Natural killer cell (primary cell): Measurements from ENCODE around the gene CALN1. TPM values are rescaled to one million over a fixed set of nuclear protein-coding genes. Genes with fewer than 3 reads are reported as not detected.

Experiments used
- ATAC-seq, 3 donors: fragments of 150-1000 bp in 2 of 3; fragments of 200-7000 bp in 1 of 3; cut with Tn5 transposase; 1 replicate in 1 of 3; 2 replicates in 2 of 3; pipeline ENCODE4 v1.10.0; 2021; ENCODE audit warnings: mild to moderate bottlenecking in 2 of 3, moderate library complexity in 2 of 3
- DNase-seq, 2 donors: peaks; one replicate each; pipeline versions ENCODE4 v3.0.0 to v3.0.0-alpha.2; 2013 to 2021; ENCODE audit warnings: mixed read lengths in 1 of 2
- H3K27ac ChIP-seq: one replicate; pipeline ENCODE4 v1.5.1; 2013; ENCODE audit warnings: mild to moderate bottlenecking, low read length
- H3K27me3 ChIP-seq: one replicate; pipeline ENCODE4 v1.6.1; 2013; ENCODE audit warnings: low read length; ENCODE audit not compliant: control insufficient read depth, insufficient read depth
- H3K36me3 ChIP-seq: one replicate; pipeline ENCODE4 v1.6.1; 2013; ENCODE audit warnings: low read length; ENCODE audit not compliant: control insufficient read depth, insufficient read depth
- H3K4me1 ChIP-seq: one replicate; pipeline ENCODE4 v1.6.1; 2013; ENCODE audit warnings: low read length; ENCODE audit not compliant: control insufficient read depth, insufficient read depth
- H3K4me3 ChIP-seq: one replicate; pipeline ENCODE4 v1.5.1; 2013; ENCODE audit warnings: low read length
- H3K9me3 ChIP-seq: one replicate; pipeline ENCODE4 v1.6.1; 2013; ENCODE audit warnings: low read length; ENCODE audit not compliant: control insufficient read depth, insufficient read depth
- H3K27ac Mint-ChIP-seq, 2 donors: one replicate each; pipeline ENCODE4 v1.8.0; 2022; ENCODE audit warnings: mild to moderate bottlenecking in 2 of 2, mixed read lengths in 2 of 2, moderate library complexity in 1 of 2
- H3K27me3 Mint-ChIP-seq, 2 donors: one replicate each; pipeline ENCODE4 v1.8.0; 2022; ENCODE audit warnings: low read depth in 2 of 2, mixed read lengths in 2 of 2
- H3K36me3 Mint-ChIP-seq: one replicate; pipeline ENCODE4 v1.8.0; 2022; ENCODE audit warnings: mixed read lengths
- H3K4me1 Mint-ChIP-seq, 2 donors: one replicate each; pipeline ENCODE4 v1.8.0; 2022; ENCODE audit warnings: mixed read lengths in 2 of 2
- H3K4me3 Mint-ChIP-seq: one replicate; pipeline ENCODE4 v1.8.0; 2022; ENCODE audit warnings: mild to moderate bottlenecking, moderate library complexity, mixed read lengths
- H3K9me3 Mint-ChIP-seq, 2 donors: one replicate each; pipeline ENCODE4 v1.8.0; 2022; ENCODE audit warnings: mixed read lengths in 2 of 2
- WGBS: methylation state at CpG from one replicate; pipeline ENCODE4 v1.1.7; 2013; ENCODE audit warnings: missing lambda C conversion rate; ENCODE audit not compliant: insufficient coverage; 5-methylcytosine and 5-hydroxymethylcytosine counted together
- intact Hi-C: fragments of 100-400 bp; cut with micrococcal nuclease; formaldehyde crosslinking; loops from one replicate; pipeline ENCODE4 v1.14.2; 2022
- total RNA-seq, 4 donors: library from RNA; stranded (reverse); fragments of 120-200 nt in 1 of 4; gene quantifications; one replicate each; pipeline versions ENCODE4 v1.2.3 to v1.2.4, GENCODE V29; 2013 to 2022
- TF ChIP-seq, protein P1 (sequence below): fragments of 200-600 bp; IDR thresholded peaks from one replicate; pipeline ENCODE4 v1.8.0; 2022; ENCODE audit warnings: antibody characterized with exemption

Gene CALN1
- total RNA-seq, 3 donors from 2014 or later (not counting 1 experiment from before 2014, with no cell fraction given) = 0.18 TPM; not detected in 2

GRCh38 chr7:72023926-72024325 is 388.2 kb downstream of the CALN1 start:
- peaks cover 6 to 10% of the 10 kb centered on the region in 2 donors for H3K9me3 Mint-ChIP-seq
- no peak overlapping the region for H3K4me3 Mint-ChIP-seq
- H3K27me3 Mint-ChIP-seq = no peaks in the 10 kb centered on the region
- Histone ChIP-seq H3K27me3 (no peaks in the 10 kb centered on the region), H3K36me3 (no peaks in the 10 kb centered on the region), H3K9me3 (no peaks in the 10 kb centered on the region), H3K4me3 (no peak overlapping the region), H3K4me1 (no peaks in the 10 kb centered on the region), H3K27ac (no peak overlapping the region)
- H3K36me3 Mint-ChIP-seq = no peaks in the 10 kb centered on the region
- intact Hi-C loops = no loop called here
- DNase-seq = no peak
- no peak overlapping the region for H3K27ac Mint-ChIP-seq
- ATAC-seq = no peak
- 96% methylated on average over 4 of the region's 4 CpGs for WGBS
- TF ChIP-seq, protein P1, sequence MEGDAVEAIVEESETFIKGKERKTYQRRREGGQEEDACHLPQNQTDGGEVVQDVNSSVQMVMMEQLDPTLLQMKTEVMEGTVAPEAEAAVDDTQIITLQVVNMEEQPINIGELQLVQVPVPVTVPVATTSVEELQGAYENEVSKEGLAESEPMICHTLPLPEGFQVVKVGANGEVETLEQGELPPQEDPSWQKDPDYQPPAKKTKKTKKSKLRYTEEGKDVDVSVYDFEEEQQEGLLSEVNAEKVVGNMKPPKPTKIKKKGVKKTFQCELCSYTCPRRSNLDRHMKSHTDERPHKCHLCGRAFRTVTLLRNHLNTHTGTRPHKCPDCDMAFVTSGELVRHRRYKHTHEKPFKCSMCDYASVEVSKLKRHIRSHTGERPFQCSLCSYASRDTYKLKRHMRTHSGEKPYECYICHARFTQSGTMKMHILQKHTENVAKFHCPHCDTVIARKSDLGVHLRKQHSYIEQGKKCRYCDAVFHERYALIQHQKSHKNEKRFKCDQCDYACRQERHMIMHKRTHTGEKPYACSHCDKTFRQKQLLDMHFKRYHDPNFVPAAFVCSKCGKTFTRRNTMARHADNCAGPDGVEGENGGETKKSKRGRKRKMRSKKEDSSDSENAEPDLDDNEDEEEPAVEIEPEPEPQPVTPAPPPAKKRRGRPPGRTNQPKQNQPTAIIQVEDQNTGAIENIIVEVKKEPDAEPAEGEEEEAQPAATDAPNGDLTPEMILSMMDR = no peak
- no peaks in the 10 kb centered on the region for H3K4me1 Mint-ChIP-seq

DNA sequence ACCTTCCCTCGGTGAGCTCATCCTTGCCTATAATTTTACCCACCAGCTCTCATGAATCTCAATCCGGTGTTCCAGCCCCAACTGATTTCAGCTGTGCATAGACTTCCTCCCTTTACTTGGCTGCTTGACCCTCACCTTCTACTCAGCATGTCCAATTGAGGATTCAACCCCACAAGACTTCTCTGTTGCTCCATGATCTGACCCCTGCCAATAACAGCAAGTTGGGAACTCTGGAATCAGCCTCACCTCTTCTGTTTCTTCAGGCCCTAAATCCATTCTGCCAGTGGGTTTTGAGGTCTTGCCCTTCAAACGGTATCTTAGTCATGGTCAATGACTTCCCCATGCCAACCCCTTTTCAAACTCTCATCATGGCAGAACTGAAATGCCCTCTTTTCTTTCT is 390.4 kb downstream of the CALN1 start:
- no peak overlapping the region for H3K27ac Mint-ChIP-seq
- no peak overlapping the region for H3K4me3 ChIP-seq
- H3K27ac ChIP-seq = no peak overlapping the region
- ATAC-seq = no peak
- WGBS = 84% methylated on average over 3 of the region's 3 CpGs
- TF ChIP-seq, protein P1 = no peak
- no peaks in the 10 kb centered on the region for H3K4me1 ChIP-seq
- DNase-seq = no peak
- no peaks in the 10 kb centered on the region for H3K36me3 ChIP-seq
- no peaks in the 10 kb centered on the region for H3K27me3 ChIP-seq
- intact Hi-C loops = no loop called here
- no peaks in the 10 kb centered on the region for H3K36me3 Mint-ChIP-seq
- H3K4me3 Mint-ChIP-seq = no peak overlapping the region
- H3K27me3 Mint-ChIP-seq = no peaks in the 10 kb centered on the region
- peaks cover 6 to 10% of the 10 kb centered on the region in 2 donors for H3K9me3 Mint-ChIP-seq
- no peaks in the 10 kb centered on the region for H3K4me1 Mint-ChIP-seq
- no peaks in the 10 kb centered on the region for H3K9me3 ChIP-seq

DNA sequence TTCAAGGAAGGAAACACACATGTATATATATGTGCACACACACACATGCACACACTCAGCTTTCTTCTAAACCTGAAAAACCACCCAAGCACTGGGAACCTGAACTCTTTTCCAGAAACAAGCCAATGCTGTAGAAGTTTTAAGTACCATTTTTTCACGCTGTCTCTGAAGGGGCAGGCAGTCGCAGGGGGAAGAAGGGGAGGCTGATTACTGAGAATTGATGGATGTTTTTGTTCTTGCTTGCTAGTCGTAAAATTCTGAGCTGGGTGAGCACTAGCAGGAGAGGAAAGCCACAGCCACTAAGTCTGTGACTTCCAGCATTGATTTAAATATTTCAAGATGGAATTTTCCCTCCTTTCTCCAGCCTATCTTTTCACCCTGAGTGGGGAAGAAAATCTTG is 391.8 kb downstream of the CALN1 start:
- Histone ChIP-seq H3K4me1 (no peaks in the 10 kb centered on the region), H3K36me3 (no peaks in the 10 kb centered on the region), H3K9me3 (no peaks in the 10 kb centered on the region), H3K27ac (no peak overlapping the region), H3K27me3 (no peaks in the 10 kb centered on the region), H3K4me3 (no peak overlapping the region)
- peaks cover 6 to 10% of the 10 kb centered on the region in 2 donors for H3K9me3 Mint-ChIP-seq
- H3K4me3 Mint-ChIP-seq = no peak overlapping the region
- H3K36me3 Mint-ChIP-seq = no peaks in the 10 kb centered on the region
- WGBS = 86% methylated on average over 3 of the region's 3 CpGs
- ATAC-seq = no peak
- intact Hi-C loops = no loop called here
- H3K4me1 Mint-ChIP-seq = no peaks in the 10 kb centered on the region
- no peaks in the 10 kb centered on the region for H3K27me3 Mint-ChIP-seq
- TF ChIP-seq, protein P1 = no peak
- no peak for DNase-seq
- no peak overlapping the region for H3K27ac Mint-ChIP-seq

GRCh38 chr7:72019436-72019835 is 392.7 kb downstream of the CALN1 start:
- Histone ChIP-seq H3K36me3 (no peaks in the 10 kb centered on the region), H3K4me1 (no peaks in the 10 kb centered on the region), H3K27ac (no peak overlapping the region), H3K4me3 (no peak overlapping the region), H3K27me3 (no peaks in the 10 kb centered on the region), H3K9me3 (no peaks in the 10 kb centered on the region)
- intact Hi-C loops = no loop called here
- H3K36me3 Mint-ChIP-seq = no peaks in the 10 kb centered on the region
- DNase-seq (no peak), ATAC-seq (no peak)
- peaks cover 6 to 10% of the 10 kb centered on the region in 2 donors for H3K9me3 Mint-ChIP-seq
- no peaks in the 10 kb centered on the region for H3K27me3 Mint-ChIP-seq
- H3K27ac Mint-ChIP-seq = no peak overlapping the region
- TF ChIP-seq, protein P1 = no peak
- no peaks in the 10 kb centered on the region for H3K4me1 Mint-ChIP-seq
- H3K4me3 Mint-ChIP-seq = no peak overlapping the region
- 93% methylated on average over 2 of the region's 2 CpGs for WGBS
